Neuronal stem cell (in vitro differentiated cells): ENCODE measurements around the gene RNFT2. TPM values are rescaled to one million over a fixed set of nuclear protein-coding genes. Genes with fewer than 3 reads are reported as not detected.
A peak's percentile ranks its signal among the peaks of the same experiment; 100 is the strongest.

Source experiments
- DNase-seq: peaks from one replicate; pipeline ENCODE4 v3.0.0-alpha.2; 2013; ENCODE audit warnings: low spot score
- H2AFZ ChIP-seq: one replicate; pipeline ENCODE4 v1.6.1; 2013; ENCODE audit warnings: mild to moderate bottlenecking, low read length, inconsistent platforms
- H2AK5ac ChIP-seq: 2 replicates; pipeline ENCODE4 v1.6.1; 2013; ENCODE audit warnings: low read depth, mild to moderate bottlenecking, inconsistent platforms, low read length, moderate library complexity, mixed read lengths
- H2BK120ac ChIP-seq: 2 replicates; pipeline ENCODE4 v1.6.1; 2013; ENCODE audit warnings: low read depth, mild to moderate bottlenecking, inconsistent platforms, low read length, moderate library complexity, mixed read lengths
- H2BK12ac ChIP-seq: one replicate; pipeline ENCODE4 v1.6.1; 2013; ENCODE audit warnings: low read length, inconsistent platforms
- H2BK15ac ChIP-seq: 2 replicates; pipeline ENCODE4 v1.6.1; 2013; ENCODE audit warnings: mild to moderate bottlenecking, low read length, inconsistent platforms, mixed read lengths
- H2BK5ac ChIP-seq: one replicate; pipeline ENCODE4 v1.6.1; 2013; ENCODE audit warnings: inconsistent platforms, mild to moderate bottlenecking, low read length, moderate library complexity
- H3K14ac ChIP-seq: one replicate; pipeline ENCODE4 v1.6.1; 2013; ENCODE audit warnings: low read length, inconsistent platforms
- H3K18ac ChIP-seq: 2 replicates; pipeline ENCODE4 v1.6.1; 2013; ENCODE audit warnings: low read length, inconsistent platforms
- H3K23ac ChIP-seq: 2 replicates; pipeline ENCODE4 v1.6.1; 2013; ENCODE audit warnings: low read depth, mild to moderate bottlenecking, mixed read lengths, low read length, inconsistent platforms; ENCODE audit not compliant: poor library complexity
- H3K27ac ChIP-seq: replicated peaks from 3 replicates; pipeline ENCODE4 v1.5.1; 2013; ENCODE audit warnings: low read length, inconsistent platforms
- H3K27me3 ChIP-seq, 3 experiments: 2 replicates each; pipeline ENCODE4 v1.6.1; 2013; ENCODE audit warnings: low read length in 3 of 3, mild to moderate bottlenecking in 2 of 3, inconsistent platforms in 1 of 3, low read depth in 1 of 3, mixed read lengths in 1 of 3, moderate library complexity in 1 of 3; ENCODE audit not compliant: control insufficient read depth in 3 of 3, insufficient read depth in 3 of 3
- H3K36me3 ChIP-seq, 2 donors: replicated peaks in 1 of 2; 2 replicates each; pipeline ENCODE4 v1.6.1; 2013; ENCODE audit warnings: low read length in 2 of 2; ENCODE audit not compliant: control insufficient read depth in 2 of 2, insufficient read depth in 2 of 2
- H3K4ac ChIP-seq: 2 replicates; pipeline ENCODE4 v1.6.1; 2013; ENCODE audit warnings: inconsistent platforms, mild to moderate bottlenecking, low read length, moderate library complexity
- H3K4me1 ChIP-seq, 2 donors: 1 replicate in 1 of 2; 2 replicates in 1 of 2; pipeline ENCODE4 v1.6.1; 2013; ENCODE audit warnings: low read length in 2 of 2, low read depth in 1 of 2; ENCODE audit not compliant: control insufficient read depth in 2 of 2, insufficient read depth in 1 of 2
- H3K4me2 ChIP-seq: one replicate; pipeline ENCODE4 v1.6.1; 2013; ENCODE audit warnings: mild to moderate bottlenecking, low read length, inconsistent platforms; ENCODE audit not compliant: insufficient read depth, poor library complexity, severe bottlenecking
- H3K4me3 ChIP-seq, 2 donors: 2 replicates each; pipeline ENCODE4 v1.5.1; 2013; ENCODE audit warnings: low read length in 2 of 2, mild to moderate bottlenecking in 2 of 2, inconsistent platforms in 1 of 2, moderate library complexity in 1 of 2
- H3K79me1 ChIP-seq: one replicate; pipeline ENCODE4 v1.6.1; 2013; ENCODE audit warnings: low read depth, mild to moderate bottlenecking, inconsistent platforms, low read length, moderate library complexity
- H3K9ac ChIP-seq: one replicate; pipeline ENCODE4 v1.6.1; 2013; ENCODE audit warnings: mild to moderate bottlenecking, low read depth, low read length, inconsistent platforms; ENCODE audit not compliant: poor library complexity
- H3K9me3 ChIP-seq, 2 donors: replicated peaks in 1 of 2; 2 replicates each; pipeline versions ENCODE3 to v1.6.1; 2013; ENCODE audit warnings: low read length in 2 of 2, mild to moderate bottlenecking in 2 of 2, inconsistent platforms in 1 of 2, low read depth in 1 of 2, mixed read lengths in 1 of 2, moderate library complexity in 1 of 2; ENCODE audit not compliant: control insufficient read depth in 2 of 2, insufficient read depth in 1 of 2
- H4K8ac ChIP-seq: one replicate; pipeline ENCODE4 v1.6.1; 2013; ENCODE audit warnings: low read depth, mild to moderate bottlenecking, inconsistent platforms, low read length, moderate library complexity
- H4K91ac ChIP-seq: one replicate; pipeline ENCODE4 v1.6.1; 2013; ENCODE audit warnings: low read length, low read depth, mild to moderate bottlenecking, inconsistent platforms; ENCODE audit not compliant: poor library complexity
- WGBS, 2 donors: extraction: QIAGEN DNeasy Blood & Tissue Kit; methylation state at CpG; one replicate each; pipeline ENCODE4 v1.1.7; 2013; ENCODE audit warnings: missing lambda C conversion rate in 2 of 2, mixed read lengths in 1 of 2; ENCODE audit not compliant: insufficient read length in 2 of 2, insufficient replicate concordance in 1 of 2; ENCODE audit errors: extremely low coverage in 2 of 2; 5-methylcytosine and 5-hydroxymethylcytosine counted together
- polyA plus RNA-seq, 2 experiments: library from polyadenylated mRNA; stranded (reverse); fragments of 200-250 nt; gene quantifications; one replicate each; pipeline ENCODE4 v1.2.3, GENCODE V29; 2013

Gene RNFT2, protein sequence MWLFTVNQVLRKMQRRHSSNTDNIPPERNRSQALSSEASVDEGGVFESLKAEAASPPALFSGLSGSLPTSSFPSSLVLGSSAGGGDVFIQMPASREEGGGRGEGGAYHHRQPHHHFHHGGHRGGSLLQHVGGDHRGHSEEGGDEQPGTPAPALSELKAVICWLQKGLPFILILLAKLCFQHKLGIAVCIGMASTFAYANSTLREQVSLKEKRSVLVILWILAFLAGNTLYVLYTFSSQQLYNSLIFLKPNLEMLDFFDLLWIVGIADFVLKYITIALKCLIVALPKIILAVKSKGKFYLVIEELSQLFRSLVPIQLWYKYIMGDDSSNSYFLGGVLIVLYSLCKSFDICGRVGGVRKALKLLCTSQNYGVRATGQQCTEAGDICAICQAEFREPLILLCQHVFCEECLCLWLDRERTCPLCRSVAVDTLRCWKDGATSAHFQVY
- 31.1 TPM for polyA plus RNA-seq (2013, experiment 1 of 2)
- 32.2 TPM for polyA plus RNA-seq (2013, experiment 2 of 2)

DNA sequence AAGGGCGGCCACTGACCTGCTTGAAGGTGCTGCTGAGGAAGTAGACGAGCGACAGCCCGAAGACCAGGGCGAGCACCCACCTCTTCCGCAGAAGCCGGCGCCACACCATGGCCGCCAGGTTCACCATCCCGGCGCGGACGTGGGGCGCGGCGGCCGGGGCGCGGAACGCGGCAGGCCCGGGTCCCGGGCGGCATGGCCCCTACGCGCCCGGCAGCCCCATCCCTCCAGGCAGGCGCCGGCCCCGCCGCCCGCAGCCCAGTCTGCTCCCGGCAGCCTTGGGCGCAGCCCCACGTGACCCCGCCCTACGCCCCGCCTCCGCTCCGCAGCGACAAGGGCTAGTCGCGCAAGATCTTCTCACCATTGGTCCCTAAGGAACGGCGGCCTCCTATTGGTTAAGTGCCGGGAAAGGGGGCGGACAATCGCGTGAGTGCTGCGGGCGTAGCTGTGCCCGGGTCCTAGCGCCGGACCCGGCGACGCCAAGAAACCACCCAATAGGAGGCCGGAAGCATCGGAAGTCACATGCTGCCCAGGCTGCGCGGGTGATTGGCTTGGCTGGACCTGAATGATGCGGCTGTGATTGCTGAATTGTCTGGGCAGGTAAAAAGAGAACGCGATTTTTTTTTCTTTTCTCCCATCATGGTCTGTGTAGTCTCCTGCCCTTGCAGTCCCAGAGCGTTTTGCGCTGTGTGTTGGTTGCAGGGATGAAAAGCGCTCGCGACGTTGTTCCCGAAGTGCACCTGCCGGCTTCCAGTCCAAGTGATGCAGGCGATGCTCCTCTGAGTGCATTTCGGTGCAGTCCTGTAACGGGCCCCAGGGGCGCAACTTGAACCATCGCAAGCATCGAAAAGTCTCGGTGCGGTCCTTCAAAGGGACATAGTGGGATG is at the start of gene RNFT2, which contains the start of gene SPRING1:
Gene RNFT2, plus strand, starts transcription at position 542 of the 884 bp plus-strand sequence. CDS start 2,183 bp downstream, outside the sequence.
Gene SPRING1, minus strand, starts transcription at position 296 of the 884 bp plus-strand sequence. Its CDS starts 169 bp downstream, at position 127.
- no peaks in the 10 kb centered on the region for H3K27me3 ChIP-seq
- H2AK5ac ChIP-seq = no peak within 1 kb of the TSS
- no peak within 1 kb of the TSS for H4K8ac ChIP-seq
- peak; percentile 99 for DNase-seq
- H3K4me1 ChIP-seq = peaks cover 2 to 10% of the 10 kb centered on the region in 2 donors
- peak within 1 kb of the TSS; percentile 86 for H3K23ac ChIP-seq
- peak within 1 kb of the TSS; percentile 84 for H2AFZ ChIP-seq
- H2BK15ac ChIP-seq = no peak within 1 kb of the TSS
- H3K79me1 ChIP-seq = peaks cover 8% of the 10 kb centered on the region
- H3K9me3 ChIP-seq = no peaks in the 10 kb centered on the region
- H3K4ac ChIP-seq = no peak within 1 kb of the TSS
- H2BK12ac ChIP-seq = no peak within 1 kb of the TSS
- no peak within 1 kb of the TSS for H4K91ac ChIP-seq
- no peak within 1 kb of the TSS for H2BK120ac ChIP-seq
- H3K27ac ChIP-seq = peak within 1 kb of the TSS; percentile 57
- H3K4me2 ChIP-seq = peak within 1 kb of the TSS; percentile 69
- peak within 1 kb of the TSS; percentile 81 for H3K18ac ChIP-seq
- H2BK5ac ChIP-seq = no peak within 1 kb of the TSS
- WGBS, 2 donors = no CpG with 5 or more reads among the region's 80 CpGs
- peak within 1 kb of the TSS; percentile 93 for H3K9ac ChIP-seq
- peak within 1 kb of the TSS; percentile 80 to 97 for H3K4me3 ChIP-seq
- H3K14ac ChIP-seq = peak within 1 kb of the TSS; percentile 3
- peaks cover 26 to 49% of the 10 kb centered on the region in 2 donors for H3K36me3 ChIP-seq

DNA sequence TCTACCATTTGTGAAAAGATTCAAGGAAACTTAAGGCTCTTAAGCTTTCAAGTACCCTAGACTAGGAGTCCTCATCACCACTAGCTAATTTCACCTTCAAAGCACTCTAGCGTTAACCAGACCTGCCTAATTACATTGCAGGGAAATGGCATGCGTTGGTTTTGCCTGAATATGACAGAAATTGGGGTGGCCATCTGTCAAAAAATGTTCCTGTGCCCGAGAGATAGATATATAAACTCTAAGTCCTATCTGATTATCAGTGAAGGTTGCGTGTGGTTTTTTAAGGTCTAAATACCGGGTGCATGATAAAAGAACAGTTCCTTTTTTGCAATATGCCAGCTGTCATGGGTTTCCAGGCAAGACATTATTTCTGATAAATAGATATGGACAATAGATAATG is 48.6 kb upstream of the RNFT2 start:
- H3K23ac ChIP-seq = no peak overlapping the region
- no peaks in the 10 kb centered on the region for H3K79me1 ChIP-seq
- H4K8ac ChIP-seq = no peak overlapping the region
- peaks cover 0 to 44% (median 12%) of the 10 kb centered on the region in 3 experiments for H3K27me3 ChIP-seq
- H3K9me3 ChIP-seq = no peaks in the 10 kb centered on the region
- no peak overlapping the region for H3K14ac ChIP-seq
- H3K9ac ChIP-seq = no peak overlapping the region
- no peak overlapping the region for H2BK12ac ChIP-seq
- H2BK15ac ChIP-seq = no peak overlapping the region
- H4K91ac ChIP-seq = no peak overlapping the region
- no peak overlapping the region for H3K4me3 ChIP-seq
- no peak overlapping the region for H2BK120ac ChIP-seq
- no peak overlapping the region for H2AFZ ChIP-seq
- H3K18ac ChIP-seq = no peak overlapping the region
- H3K27ac ChIP-seq = no peak overlapping the region
- H2BK5ac ChIP-seq = no peak overlapping the region
- no peak overlapping the region for H3K4me2 ChIP-seq
- H2AK5ac ChIP-seq = no peak overlapping the region
- H3K36me3 ChIP-seq = no peaks in the 10 kb centered on the region
- H3K4ac ChIP-seq = no peak overlapping the region
- peaks cover 6 to 14% of the 10 kb centered on the region in 2 donors for H3K4me1 ChIP-seq
- no peak for DNase-seq
- no CpG with 5 or more reads among the region's 5 CpGs for WGBS, 2 donors

DNA sequence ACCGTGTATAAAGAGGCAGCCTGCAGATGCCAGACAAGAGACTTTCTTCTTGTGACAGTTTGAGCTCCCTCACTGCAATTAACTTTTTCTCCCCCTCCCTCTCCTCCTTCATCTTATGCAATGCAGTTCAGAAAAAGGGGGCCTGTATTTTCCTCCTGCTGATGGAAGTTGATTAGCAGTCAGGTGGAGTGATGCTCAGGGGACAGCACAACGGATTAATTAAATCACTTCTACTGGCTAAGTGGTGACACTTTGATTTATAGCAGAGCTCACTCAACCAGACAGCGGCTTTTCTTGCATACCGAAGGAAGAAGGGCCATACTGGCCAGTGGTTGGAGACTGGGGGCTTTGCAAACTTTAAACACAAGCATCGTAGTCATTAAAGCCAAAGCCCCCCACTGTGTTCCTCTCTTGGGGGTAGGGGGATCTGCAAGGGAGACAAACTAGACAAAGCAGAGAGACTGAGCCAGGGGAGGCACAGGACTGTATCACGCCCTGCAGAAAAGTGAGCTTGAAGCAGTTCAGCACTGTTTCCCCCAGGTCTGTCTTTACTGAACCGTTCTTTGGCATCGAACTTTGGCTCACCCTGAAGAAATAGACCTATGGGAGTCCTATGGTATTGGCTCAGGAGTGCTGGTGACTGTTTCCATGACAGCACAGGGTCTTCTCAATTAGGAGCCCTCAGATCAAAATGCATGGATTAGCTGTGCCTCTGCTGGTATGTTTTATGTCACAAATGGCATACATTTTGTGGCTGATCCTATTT is 48.0 kb upstream of the RNFT2 start:
- H3K4me2 ChIP-seq = no peak overlapping the region
- no peak overlapping the region for H2AK5ac ChIP-seq
- no peak overlapping the region for H2AFZ ChIP-seq
- no peak overlapping the region for H3K18ac ChIP-seq
- H3K23ac ChIP-seq = no peak overlapping the region
- H2BK5ac ChIP-seq = no peak overlapping the region
- H3K4ac ChIP-seq = no peak overlapping the region
- H3K27me3 ChIP-seq = peaks cover 0 to 49% (median 12%) of the 10 kb centered on the region in 3 experiments
- WGBS, 2 donors = no CpG with 5 or more reads among the region's 8 CpGs
- H4K91ac ChIP-seq = no peak overlapping the region
- peaks cover 3% of the 10 kb centered on the region in 2 donors for H3K9me3 ChIP-seq
- H2BK120ac ChIP-seq = no peak overlapping the region
- H2BK12ac ChIP-seq = no peak overlapping the region
- H3K4me3 ChIP-seq = no peak overlapping the region
- no peaks in the 10 kb centered on the region for H3K36me3 ChIP-seq
- H2BK15ac ChIP-seq = no peak overlapping the region
- H3K9ac ChIP-seq = no peak overlapping the region
- H3K14ac ChIP-seq = no peak overlapping the region
- H3K4me1 ChIP-seq = peaks cover 6 to 14% of the 10 kb centered on the region in 2 donors
- H3K79me1 ChIP-seq = no peaks in the 10 kb centered on the region
- no peak overlapping the region for H4K8ac ChIP-seq
- no peak for DNase-seq
- H3K27ac ChIP-seq = no peak overlapping the region
